ENCODE results near the gene BBC3.
A peak's percentile ranks its signal among the peaks of the same experiment; 100 is the strongest.
"Not testable (repeated sequence)": the region's sequence is repeated elsewhere in the genome, so short reads cannot be mapped to it uniquely, and the experiment has no call there.

The BBC3 gene, protein sequence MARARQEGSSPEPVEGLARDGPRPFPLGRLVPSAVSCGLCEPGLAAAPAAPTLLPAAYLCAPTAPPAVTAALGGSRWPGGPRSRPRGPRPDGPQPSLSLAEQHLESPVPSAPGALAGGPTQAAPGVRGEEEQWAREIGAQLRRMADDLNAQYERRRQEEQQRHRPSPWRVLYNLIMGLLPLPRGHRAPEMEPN

DNA sequence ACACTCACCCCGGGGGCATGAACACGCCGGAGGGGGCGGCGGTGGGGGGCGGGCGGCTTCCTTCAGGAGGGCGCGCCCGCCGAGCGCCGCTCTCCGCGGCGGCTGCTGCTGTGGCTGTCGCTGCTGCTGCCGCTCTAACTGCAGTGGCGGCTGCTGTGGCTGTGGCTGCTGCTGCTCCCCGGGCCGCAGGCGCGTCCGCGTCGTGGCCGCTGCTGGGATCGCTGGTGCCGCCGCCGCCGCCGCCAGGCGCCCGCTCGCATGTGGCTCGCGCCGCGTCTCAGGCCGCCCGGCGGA lies at the start of gene BBC3:
BBC3 (minus strand) TSS at position 279 of the 294 bp plus-strand sequence. CDS start 2,768 bp downstream, outside the sequence.
- no peak for DNase-seq (ENCODE audit: low read depth)

DNA sequence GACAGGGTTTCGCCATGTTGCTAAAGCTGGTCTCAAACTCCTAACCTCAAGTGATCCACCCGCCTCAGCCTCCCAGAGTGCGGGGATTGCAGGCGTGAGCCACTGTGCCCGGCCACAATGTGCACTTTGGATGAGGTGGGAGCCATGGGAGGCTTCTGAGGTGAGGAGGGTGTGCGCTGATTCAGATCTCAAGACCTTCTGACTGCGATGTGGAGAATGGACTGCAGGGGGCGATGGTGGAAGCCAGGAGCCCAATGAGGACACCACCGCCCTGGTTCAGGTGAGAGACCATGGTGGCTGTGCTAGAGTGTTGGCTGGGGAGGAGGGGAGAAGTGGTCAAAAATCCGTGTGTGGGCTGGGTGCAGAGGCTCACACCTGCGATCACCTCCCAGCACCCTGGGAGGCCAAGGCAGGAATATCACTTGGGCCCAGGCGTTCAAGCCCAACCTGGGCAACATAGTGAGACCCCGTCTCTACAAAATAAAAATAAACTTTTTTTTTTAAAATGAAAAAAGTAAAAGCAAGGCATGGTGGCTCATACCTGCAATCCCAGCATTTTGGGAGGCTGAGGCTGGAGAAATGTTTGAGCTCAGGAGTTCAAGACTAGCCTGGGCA lies 49.3 kb upstream of the BBC3 start:
- DNase-seq (ENCODE audit: low read depth) = peak; percentile 47

DNA sequence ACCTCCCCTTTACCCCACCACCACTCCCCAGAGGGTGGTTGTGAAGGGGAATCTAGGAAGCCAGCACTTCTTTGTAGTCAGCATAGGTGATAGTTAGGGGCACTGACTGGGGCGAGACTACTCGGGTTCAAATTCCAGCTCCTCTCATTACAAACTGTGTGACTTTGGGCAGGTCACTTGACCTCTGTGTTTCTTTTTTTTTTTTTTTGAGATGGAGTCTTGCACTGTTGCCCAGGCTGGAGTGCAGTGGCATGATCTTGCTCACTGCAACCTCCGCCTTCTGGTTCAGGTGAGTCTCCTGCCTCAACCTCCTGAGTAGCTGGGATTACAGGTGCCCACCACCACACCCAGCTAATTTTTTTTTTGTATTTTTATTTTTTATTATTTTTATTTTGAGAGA lies 45.5 kb upstream of the BBC3 start:
- DNase-seq (ENCODE audit: low read depth) = not testable (repeated sequence)

DNA sequence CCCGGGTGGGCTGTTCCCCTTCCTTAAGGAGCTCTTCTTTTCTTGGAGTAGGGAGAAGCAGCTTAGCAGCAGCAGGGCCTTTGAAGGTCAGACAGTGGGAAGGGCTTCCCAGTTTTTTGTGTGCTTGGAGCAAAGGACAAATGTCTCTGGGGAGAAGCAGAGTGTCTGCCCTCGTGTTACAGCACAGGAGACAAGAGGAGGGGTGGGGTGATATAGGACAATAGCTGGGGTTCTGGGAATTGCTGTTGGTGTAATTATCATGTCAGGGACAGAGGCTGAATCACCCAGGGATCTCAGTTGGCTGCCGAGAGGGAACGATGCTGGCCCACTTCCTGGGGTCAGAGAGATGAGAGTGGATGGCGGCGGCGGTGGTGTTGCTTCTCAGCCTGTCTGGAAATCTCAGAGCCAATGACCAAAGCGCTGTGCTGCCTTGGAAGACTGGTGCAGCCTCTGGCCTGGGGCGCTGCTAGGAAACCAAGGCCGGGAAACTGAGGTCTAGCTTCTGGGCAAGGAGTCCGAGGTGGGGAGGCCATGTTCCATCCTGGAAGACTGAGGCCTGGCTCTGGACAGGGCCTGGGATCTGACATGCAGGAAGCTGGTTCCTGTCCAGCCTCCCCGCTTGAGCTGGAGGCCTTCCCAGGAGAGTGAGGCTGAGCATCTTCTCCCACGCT lies 44.9 kb upstream of the BBC3 start:
- no peak for DNase-seq (ENCODE audit: low read depth)

DNA sequence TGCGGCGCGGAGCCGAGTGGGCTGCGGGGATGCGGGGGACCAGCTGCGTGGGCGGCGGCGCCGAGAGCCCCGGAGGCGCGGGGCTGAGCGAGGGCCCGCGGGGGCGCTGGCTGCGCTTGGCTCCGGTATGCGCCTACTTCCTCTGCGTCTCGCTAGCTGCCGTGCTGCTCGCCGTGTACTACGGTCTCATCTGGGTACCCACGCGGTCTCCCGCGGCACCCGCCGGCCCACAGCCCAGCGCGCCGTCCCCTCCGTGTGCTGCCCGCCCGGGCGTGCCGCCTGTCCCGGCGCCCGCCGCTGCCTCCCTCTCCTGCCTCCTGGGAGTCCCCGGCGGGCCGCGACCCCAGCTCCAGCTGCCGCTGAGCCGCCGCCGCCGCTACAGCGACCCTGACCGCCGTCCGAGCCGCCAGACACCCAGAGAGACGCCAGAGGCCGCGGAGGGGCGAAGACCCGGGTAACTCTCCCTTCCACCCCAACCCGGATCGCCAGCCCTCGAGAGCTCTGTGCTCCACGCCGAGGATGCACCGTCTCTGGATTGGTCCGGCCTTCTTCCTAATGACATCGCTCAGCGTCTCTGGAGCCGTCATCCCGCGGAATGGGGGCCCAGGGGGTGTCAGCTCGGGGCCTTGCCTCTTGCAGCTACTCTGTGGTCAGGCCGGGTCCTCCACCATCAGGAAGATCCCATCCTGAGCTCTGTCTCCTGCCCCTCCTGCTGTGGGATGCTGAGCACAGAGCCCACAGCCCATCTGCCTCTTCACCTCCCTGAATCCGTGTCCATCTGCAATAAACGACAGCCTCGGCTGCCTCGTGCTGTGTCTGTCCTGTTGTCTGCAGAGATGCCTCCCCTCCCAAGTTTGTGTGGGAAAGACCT lies 44.1 kb upstream of the BBC3 start:
- DNase-seq (ENCODE audit: low read depth) = no peak

DNA sequence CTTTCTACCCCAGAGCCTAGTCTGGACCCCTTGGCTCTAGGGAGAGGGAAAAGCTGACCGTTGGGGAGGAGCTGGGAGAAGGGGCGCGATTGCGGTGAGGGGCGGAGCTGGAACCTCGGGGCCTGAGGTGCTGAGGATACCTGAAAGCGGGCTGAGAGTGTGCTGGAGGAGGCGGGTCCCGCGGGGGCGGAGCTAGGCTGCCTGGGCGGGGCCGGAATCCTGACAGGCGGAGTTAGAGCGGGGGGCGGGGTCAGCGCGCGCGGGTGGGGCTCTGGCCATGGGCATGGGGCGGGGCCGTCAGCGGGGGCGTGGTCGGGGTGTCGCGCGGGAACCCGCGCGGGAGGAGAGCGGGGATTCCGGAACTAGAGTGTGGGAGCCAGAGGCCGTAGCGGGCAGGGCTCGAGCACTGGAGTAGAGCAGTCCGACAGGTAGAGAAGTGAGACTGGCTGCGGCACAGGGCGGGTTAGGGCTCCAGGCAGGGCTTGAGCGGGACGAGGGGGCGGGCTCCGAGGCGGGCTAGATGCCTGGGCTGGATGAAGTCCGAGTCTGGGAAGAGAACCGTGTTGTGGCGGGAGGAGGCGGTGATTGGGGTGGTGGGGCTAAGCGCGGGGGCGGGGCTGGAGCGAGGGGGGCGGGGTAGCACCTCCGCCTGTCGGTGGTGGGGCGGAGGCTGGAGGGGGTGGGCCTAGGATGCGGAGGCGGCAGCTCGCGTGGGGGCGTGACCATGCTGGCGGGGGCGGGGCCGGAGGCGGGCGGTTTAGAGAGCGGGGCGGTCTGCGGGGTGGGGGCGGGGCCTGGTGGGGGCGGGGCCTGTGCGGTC lies 43.3 kb upstream of the BBC3 start, which contains the start of gene INAFM1:
INAFM1 (plus strand) TSS at position 815 of the 820 bp plus-strand sequence. CDS start 35 bp downstream, outside the sequence.
- peak; percentile 97 for DNase-seq (ENCODE audit: low read depth)

DNA sequence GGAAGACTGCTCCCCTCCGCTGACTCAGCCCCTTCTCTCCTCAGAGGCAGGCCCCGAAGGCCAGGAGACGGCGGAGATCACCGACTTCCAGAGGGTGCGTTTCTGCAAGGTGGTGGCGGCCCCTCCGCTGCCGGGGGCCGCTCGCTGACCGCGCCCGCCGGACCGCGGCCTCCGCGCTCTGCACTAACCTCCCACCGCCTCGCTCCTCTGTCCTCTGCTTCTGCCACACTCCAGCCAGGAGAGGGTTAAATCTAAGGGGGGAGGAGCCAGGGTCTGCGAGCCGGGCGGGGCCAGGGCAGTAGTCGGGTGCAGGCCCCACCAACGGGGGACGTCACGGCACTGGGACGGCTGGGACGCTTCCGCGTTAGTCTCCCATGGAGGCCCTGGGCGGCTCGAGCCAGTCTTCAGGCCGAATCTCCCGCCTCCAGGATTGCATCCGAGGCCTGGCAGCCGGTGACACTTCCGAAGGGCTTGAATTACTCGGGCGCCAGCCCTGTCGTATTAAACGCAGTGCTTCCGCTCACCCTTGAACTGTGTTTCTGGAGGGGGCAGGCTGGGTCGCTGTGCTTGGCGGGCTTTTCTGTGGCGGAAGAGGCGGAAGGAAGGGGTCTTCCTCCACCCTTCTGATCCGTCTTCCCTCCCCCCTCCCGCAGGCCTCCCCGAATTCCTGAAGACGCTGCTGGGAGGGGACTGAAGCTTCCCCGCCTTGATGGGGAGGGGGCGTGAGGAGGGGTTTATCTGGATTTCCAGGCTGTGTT lies 42.5 kb upstream of the BBC3 start:
- DNase-seq (ENCODE audit: low read depth) = peak; percentile 84

DNA sequence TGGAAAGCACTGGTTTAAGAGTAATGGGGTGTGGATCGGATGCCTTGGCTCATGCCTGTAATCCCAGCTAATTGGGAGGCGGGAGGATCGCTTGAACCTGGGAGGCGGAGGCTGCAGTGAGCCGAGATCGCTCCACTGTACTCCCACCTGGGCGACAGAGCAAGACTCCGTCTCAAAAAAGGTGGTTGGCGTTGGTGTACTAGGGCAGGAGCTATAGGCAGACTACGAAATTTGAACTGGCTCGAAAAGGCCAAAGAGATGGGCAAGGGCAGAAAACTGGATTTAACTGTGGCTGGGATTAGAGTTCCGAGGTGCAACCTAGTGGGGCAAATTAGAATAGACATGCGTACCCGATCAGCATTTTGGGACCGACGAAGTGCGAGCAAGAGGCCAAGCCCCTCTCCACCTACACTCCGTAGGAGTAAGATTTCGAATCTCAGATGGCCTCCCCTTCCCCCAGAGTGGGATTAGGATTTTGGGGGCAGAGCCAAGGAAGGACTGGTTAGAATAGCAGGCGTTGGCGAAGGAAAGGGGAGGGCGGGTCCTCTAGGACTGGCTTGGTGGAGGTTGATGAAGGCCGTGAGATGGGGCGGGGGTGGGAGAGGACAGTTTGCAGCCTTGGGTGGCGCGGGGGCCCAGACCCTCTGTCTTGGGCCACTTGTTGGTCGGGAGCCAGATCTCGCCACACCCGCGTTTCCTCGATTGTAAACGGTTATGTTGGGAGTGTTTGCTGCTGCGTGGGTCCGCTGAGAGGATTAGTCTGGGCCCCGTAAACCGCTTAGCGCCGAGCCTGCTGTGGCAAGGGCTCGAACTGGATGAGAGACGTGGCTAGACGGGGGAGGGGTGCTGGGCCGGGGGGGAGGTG lies 41.7 kb upstream of the BBC3 start:
- no peak for DNase-seq (ENCODE audit: low read depth)

DNA sequence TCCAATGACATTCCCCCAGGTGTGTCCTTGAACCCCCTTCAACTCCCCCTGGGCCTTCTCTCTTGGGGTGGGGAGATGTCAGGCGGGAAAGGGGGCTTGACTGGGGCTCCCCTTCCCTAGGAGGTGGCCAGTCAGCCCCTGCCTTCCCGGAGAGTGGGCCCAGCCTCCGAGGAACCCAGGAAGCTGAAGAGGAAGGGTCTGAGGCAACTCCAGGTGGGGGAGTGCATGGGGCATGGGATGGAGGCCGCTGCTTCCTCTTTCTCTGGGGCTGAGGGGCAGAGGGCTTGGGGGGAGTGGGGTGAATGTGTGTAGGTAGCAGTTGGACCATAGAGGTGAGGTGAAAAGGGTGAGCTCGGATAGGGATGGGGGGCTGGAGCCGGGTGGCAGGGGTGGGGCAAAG lies 41.0 kb upstream of the BBC3 start:
- no peak for DNase-seq (ENCODE audit: low read depth)

DNA sequence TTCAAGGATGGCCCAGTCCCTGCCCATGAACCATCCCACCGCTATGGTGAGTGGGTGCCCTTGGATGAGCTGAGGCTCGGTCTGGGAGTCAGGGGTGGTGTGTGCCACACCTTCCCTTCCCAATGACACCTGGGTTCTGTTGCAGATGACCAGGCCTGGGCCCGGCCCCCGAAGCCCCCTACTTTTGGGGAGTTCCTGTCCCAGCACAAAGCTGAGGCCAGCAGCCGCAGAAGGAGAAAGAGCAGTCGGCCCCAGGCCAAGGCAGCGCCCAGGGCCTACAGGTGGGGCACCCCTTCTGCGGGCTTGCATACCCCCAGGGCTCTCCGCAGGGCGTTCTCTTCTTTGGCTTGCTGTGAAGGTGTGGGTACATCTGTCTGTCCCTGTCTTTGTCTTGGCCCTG lies 39.4 kb upstream of the BBC3 start:
- no peak for DNase-seq (ENCODE audit: low read depth)

DNA sequence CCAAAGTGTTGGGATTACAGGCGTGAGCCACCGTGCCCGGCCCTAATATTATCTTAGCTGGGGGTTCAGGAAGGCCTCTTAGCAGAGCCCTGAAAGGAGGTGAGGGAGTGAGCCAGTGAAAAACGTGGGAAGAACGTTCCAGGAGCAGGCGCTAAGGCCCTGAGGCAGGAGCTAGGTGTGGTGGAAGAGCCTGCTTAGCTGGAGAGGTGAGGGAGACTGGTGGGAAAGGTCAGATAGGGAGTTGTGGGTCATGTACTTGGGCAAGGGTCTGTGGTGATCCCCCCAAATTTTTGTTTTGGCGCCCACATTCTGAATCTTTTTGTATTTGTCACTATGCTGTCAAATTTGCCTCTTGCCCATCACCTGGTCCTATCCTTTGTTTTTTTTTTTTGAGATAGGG lies 38.6 kb upstream of the BBC3 start:
- DNase-seq (ENCODE audit: low read depth) = no peak

DNA sequence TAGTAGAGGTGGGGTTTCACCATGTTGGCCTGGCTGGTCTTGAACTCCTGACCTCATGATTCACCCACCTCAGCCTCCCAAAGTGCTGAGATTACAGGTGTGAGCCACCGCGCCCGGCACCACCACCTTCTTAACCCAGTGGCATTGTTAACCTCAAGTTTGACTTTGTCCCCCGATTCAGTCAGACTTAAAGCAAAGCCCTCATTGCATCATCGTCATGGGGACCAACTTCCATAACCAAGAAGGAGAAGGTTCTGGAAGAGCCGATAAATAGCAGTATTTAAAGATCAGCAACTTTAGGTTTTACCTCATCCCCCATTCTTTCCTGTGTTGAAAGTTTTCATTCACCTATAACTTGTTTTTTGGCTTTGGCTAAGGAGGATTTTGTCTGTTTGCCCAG lies 37.0 kb upstream of the BBC3 start:
- no peak for DNase-seq (ENCODE audit: low read depth)

DNA sequence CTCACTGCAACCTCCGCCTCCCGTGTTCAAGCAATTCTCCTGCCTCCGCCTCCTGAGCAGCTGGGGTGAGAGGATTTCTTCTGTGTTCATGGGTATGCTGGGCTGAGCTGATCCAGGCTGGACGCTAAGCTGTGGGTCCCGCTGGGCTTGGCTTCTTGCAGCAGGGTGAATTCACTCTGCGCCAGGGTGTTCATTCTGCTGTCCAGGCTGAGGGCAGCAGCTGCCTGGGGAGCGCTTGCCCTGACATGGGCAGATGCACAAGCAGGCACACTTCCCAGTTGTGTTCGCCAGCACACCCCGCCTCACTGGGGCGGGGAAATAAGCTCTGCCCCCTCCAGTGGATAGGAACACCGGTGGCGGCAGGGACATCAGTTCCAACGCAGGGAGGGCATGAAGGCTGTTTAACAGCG lies 36.4 kb upstream of the BBC3 start:
- DNase-seq (ENCODE audit: low read depth) = no peak

DNA sequence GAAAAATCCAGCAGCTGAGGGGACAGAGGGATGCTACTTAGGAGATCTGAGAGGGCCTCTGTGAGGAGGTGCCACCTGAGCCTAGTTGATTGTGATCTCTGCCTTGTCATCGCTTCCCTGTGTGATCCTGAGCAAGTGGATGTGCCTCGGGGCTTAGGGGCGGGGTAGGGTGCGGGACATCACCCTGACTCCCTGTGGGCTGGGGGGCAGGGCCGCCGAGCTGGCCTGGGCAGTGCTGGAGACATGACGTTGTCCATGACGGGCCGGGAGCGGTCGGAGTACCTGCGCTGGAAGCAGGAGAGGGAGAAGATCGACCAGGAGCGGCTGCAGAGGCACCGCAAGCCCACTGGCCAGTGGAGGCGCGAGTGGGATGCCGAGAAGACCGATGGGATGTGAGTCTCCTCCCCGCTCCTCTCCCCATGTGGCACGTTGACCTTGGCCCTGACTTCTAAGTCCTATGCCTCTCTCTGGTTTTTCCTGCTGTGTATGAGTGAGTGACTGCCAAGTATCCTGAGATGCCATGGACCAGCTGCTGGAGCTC lies 35.5 kb upstream of the BBC3 start:
- no peak for DNase-seq (ENCODE audit: low read depth)

DNA sequence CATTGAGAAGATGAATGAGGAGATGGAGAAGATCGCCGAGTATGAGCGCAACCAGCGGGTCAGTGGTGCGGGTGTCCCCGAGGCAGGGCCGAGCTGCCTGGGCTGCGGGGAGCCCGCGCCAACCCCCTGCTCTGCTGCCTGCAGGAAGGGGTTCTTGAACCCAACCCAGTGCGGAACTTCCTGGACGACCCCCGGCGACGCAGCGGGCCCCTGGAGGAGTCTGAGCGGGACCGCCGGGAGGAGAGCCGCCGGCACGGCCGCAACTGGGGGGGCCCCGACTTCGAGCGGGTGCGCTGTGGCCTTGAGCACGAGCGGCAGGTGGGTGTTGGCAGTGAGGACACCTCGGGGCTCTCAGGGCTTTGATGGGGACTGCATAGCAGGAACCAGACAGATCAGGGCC lies 33.6 kb upstream of the BBC3 start:
- DNase-seq (ENCODE audit: low read depth) = no peak

DNA sequence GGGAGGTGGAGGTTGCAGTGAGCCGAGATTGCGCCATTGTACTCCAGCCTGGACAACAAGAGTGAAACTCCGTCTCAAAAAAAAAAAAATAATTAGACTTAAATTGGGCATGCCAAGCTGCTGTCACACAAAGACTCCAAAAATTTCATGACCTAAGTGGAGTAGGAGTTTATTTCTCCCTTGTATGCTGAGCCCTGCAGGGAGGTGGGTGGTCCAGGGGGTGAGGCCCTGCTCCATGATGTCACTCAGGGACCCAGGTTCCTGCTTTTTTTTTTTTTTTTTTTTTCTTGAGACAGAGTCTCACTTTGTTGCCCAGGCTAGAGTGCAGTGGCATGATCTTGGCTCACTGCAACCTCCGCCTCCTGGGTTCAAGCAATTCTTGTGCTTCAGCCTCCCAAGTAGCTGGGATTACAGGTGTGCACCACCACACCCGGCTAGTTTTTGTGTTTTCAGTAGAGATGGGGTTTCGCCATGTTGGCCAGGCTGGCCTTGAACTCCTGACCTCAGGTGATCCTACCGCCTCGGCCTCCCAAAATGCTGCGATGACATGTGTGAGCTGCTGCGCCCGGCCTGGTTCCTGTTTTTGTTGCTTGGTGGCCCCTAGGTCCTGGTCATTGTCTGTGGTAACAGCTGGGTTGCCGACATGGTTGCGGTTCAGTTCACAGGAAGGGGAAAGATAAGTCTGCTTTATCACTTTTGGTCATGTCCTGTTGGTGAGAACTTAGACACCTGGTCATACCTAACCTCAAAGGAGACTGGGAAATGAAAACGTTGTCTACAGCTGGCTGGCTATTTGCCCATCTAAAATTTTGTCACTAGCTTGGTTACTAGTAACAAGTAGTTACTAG lies 31.2 kb upstream of the BBC3 start:
- not testable (repeated sequence) for DNase-seq (ENCODE audit: low read depth)

DNA sequence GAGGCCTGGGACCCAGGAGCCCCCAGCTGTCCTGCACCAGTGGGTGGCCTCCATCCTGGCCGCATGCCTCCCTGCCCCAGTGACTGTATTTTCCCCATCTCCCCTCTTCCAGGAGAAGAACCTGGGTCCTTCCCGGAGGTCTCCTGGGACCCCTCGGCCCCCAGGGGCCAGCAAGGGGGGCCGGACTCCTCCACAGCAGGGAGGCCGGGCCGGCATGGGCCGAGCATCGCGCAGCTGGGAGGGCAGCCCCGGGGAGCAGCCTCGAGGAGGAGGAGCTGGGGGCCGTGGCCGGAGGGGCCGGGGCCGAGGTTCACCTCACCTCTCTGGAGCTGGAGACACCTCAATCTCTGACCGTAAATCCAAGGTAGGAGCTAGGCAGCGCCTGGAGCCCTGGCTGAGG lies 29.5 kb upstream of the BBC3 start:
- DNase-seq (ENCODE audit: low read depth) = no peak

DNA sequence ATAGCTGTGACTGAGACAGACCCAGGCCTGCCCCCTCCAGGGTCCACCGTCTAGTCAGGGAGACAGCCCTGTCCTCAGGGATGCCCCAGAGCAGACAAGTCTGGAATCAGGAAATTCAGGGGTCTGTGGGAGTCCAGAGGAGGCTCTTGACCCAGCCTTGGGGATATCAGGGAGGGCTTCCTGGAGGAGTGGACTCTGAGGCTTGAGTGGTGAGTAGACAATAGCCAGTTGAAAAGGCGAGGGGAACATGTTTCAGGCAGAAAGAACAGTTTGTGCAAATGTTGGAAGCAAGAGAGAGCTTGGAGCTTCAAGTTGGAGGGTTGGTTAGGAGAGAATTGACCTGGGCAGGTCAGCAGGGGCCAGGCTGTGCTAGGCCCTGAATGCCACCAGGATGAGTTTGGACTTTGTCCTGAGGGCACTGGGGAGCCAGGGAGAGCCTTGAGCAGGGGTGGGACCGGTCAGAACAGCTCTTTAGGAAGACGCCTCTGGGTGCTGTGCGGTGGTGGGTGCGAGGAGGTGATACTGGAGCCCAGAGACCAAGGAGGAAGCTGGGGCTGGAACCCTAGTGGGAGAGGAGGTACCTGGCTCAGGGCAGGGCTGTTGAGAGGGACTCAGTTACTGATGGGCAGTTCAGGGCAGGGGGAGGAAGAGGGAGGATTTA lies 28.0 kb upstream of the BBC3 start:
- DNase-seq (ENCODE audit: low read depth) = no peak
